ENCODE results near the gene CNDP2.

CNDP2 gene

GRCh38 chr18:74571895-74572680 is 75.9 kb downstream of the CNDP2 start:
- DNase-seq (ENCODE audit: low read depth), result no peak

- no peak for DNase-seq (ENCODE audit: low read depth)
These were observed 76.9 kb downstream of the CNDP2 start for GRCh38 chr18:74573053-74573452.
